SU-DHL-6 (cell line): ENCODE measurements around the gene TBC1D8B.
"Not testable (repeated sequence)": the region's sequence is repeated elsewhere in the genome, so short reads cannot be mapped to it uniquely, and the experiment has no call there.

Experiments used
- H2AFZ ChIP-seq: fragments of 200-600 bp; sonication (generic); 2 replicates; pipeline ENCODE4 v1.6.1; 2014; ENCODE audit warnings: low read depth, mild to moderate bottlenecking, moderate library complexity, mixed read lengths, antibody characterized with exemption, low read length; ENCODE audit not compliant: severe bottlenecking
- H3F3A ChIP-seq: fragments of 200-600 bp; shearing (Covaris generic); 2 replicates; pipeline ENCODE4 v1.6.0; 2016; ENCODE audit warnings: antibody characterized with exemption, mild to moderate bottlenecking; ENCODE audit not compliant: insufficient read depth
- H3K27ac ChIP-seq: fragments of 200-600 bp; sonication (generic); 2 replicates; pipeline ENCODE4 v1.5.1; 2016; ENCODE audit warnings: low read depth, mild to moderate bottlenecking, low read length, moderate library complexity, mixed read lengths
- H3K27me3 ChIP-seq: fragments of 200-600 bp; sonication (generic), shearing (Covaris generic); 2 replicates; pipeline ENCODE4 v1.6.0; 2014; ENCODE audit warnings: mild to moderate bottlenecking, low read length
- H3K36me3 ChIP-seq: fragments of 200-600 bp; sonication (generic); 2 replicates; pipeline ENCODE4 v1.6.1; 2014; ENCODE audit warnings: mild to moderate bottlenecking, low read length, mixed read lengths
- H3K4me2 ChIP-seq: fragments of 300-600, 200-600 bp; shearing (Covaris generic), sonication (generic); 2 replicates; pipeline ENCODE4 v1.6.0; 2014; ENCODE audit warnings: low read length, low read depth, mild to moderate bottlenecking; ENCODE audit not compliant: poor library complexity, severe bottlenecking
- H3K4me3 ChIP-seq: fragments of 200-600 bp; sonication (generic); 2 replicates; pipeline ENCODE4 v1.5.1; 2014; ENCODE audit warnings: antibody characterized with exemption, low read length, mild to moderate bottlenecking, mixed read lengths; ENCODE audit not compliant: insufficient read depth, poor library complexity, severe bottlenecking
- H3K79me2 ChIP-seq: fragments of 200-600 bp; sonication (generic); 2 replicates; pipeline ENCODE4 v1.6.1; 2014; ENCODE audit warnings: mild to moderate bottlenecking, low read length, moderate library complexity; ENCODE audit not compliant: insufficient read depth
- H3K9ac ChIP-seq: fragments of 200-600 bp; sonication (generic); 2 replicates; pipeline ENCODE4 v1.7.0; 2014; ENCODE audit warnings: mild to moderate bottlenecking, low read length
- H3K9me2 ChIP-seq: fragments of 200-600 bp; sonication (generic); replicated peaks from 2 replicates; pipeline ENCODE4 v1.6.1; 2014; ENCODE audit warnings: low read length; ENCODE audit not compliant: insufficient read depth
- H3K9me3 ChIP-seq: fragments of 200-600 bp; sonication (generic); 2 replicates; pipeline ENCODE4 v1.6.1; 2014; ENCODE audit warnings: low read length, mixed read lengths; ENCODE audit not compliant: insufficient read depth
- H4K20me1 ChIP-seq: fragments of 200-600 bp; sonication (generic); 2 replicates; pipeline ENCODE4 v1.6.1; 2014; ENCODE audit warnings: low read depth, mild to moderate bottlenecking, antibody characterized with exemption, low read length, moderate library complexity, mixed read lengths
- CTCF ChIP-seq: fragments of 200-600 bp; sonication (generic); IDR thresholded peaks from one replicate; pipeline ENCODE4 v1.5.1; 2017; ENCODE audit warnings: antibody characterized with exemption, mild to moderate bottlenecking, low read length, moderate library complexity; ENCODE audit not compliant: insufficient read depth, poor library complexity, severe bottlenecking
- EZH2phosphoT487 ChIP-seq: fragments of 200-600 bp; sonication (generic), shearing (Covaris generic); conservative IDR thresholded peaks from 2 replicates; pipeline ENCODE4 v1.6.1; 2018; ENCODE audit warnings: mild to moderate bottlenecking, antibody characterized with exemption, low read length, moderate library complexity, mixed read lengths

TBC1D8B gene

GRCh38 chrX:106811131-106811910, 8.8 kb downstream of the TBC1D8B start:
- Histone ChIP-seq H3K36me3 (no peaks in the 10 kb centered on the region), H3K9me3 (no peaks in the 10 kb centered on the region), H3K9ac (no peak overlapping the region), H2AFZ (no peak overlapping the region), H3K4me2 (no peak overlapping the region), H3K4me3 (no peak overlapping the region), H3K27me3 (no peaks in the 10 kb centered on the region), H4K20me1 (no peaks in the 10 kb centered on the region), H3F3A (no peaks in the 10 kb centered on the region), H3K27ac (no peak overlapping the region), H3K79me2 (no peaks in the 10 kb centered on the region), H3K9me2 (no peaks in the 10 kb centered on the region)
- TF ChIP-seq EZH2phosphoT487 (no peak), CTCF (no peak)

GRCh38 chrX:106812930-106813329, 10.5 kb downstream of the TBC1D8B start:
- not testable (repeated sequence) for H3K79me2 ChIP-seq, H3K36me3 ChIP-seq, H3K27ac ChIP-seq, H3K4me2 ChIP-seq, H3K9ac ChIP-seq, H3K27me3 ChIP-seq, H3K4me3 ChIP-seq, H4K20me1 ChIP-seq, H2AFZ ChIP-seq, H3K9me2 ChIP-seq, H3F3A ChIP-seq, H3K9me3 ChIP-seq

- H3K9ac ChIP-seq, H3K79me2 ChIP-seq, H3K27ac ChIP-seq, H3K27me3 ChIP-seq, H3K9me2 ChIP-seq, H4K20me1 ChIP-seq, H3F3A ChIP-seq, H3K4me3 ChIP-seq, H3K36me3 ChIP-seq, H3K4me2 ChIP-seq, H2AFZ ChIP-seq, H3K9me3 ChIP-seq: not testable (repeated sequence)
These were observed 11.6 kb downstream of the TBC1D8B start for GRCh38 chrX:106814093-106814492.

- no peaks in the 10 kb centered on the region for H3K27me3 ChIP-seq
- H3K36me3 ChIP-seq: no peaks in the 10 kb centered on the region
- no peak overlapping the region for H3K27ac ChIP-seq
- no peak overlapping the region for H3K4me3 ChIP-seq
- no peaks in the 10 kb centered on the region for H3F3A ChIP-seq
- H3K4me2 ChIP-seq: no peak overlapping the region
- H3K9me2 ChIP-seq: no peaks in the 10 kb centered on the region
- no peaks in the 10 kb centered on the region for H3K79me2 ChIP-seq
- no peak overlapping the region for H3K9ac ChIP-seq
- TF ChIP-seq CTCF (peak; percentile 39), EZH2phosphoT487 (no peak)
- no peaks in the 10 kb centered on the region for H4K20me1 ChIP-seq
- no peaks in the 10 kb centered on the region for H3K9me3 ChIP-seq
- H2AFZ ChIP-seq: no peak overlapping the region
These were observed 60.7 kb downstream of the TBC1D8B start for GRCh38 chrX:106862972-106863688.
